NCI-H1092 treated with DMSO at 0.1 percent for 48 hours (cell line): ENCODE results near the gene CCNY.

ENCODE experiments used
- DNase-seq: peaks from one replicate; lab custom pipeline; 2025; lab: John Stamatoyannopoulos, UW

The CCNY gene

GRCh38 chr10:35426657-35427056 is 90.3 kb downstream of the CCNY start:
- no peak for DNase-seq

GRCh38 chr10:35427543-35427942 is 91.2 kb downstream of the CCNY start:
- no peak for DNase-seq

- no peak for DNase-seq
Observed at GRCh38 chr10:35428521-35428920, 92.2 kb downstream of the CCNY start.

- DNase-seq: no peak
Observed at GRCh38 chr10:35432781-35433338, 96.6 kb downstream of the CCNY start.

- peak; percentile 2 for DNase-seq
Observed at GRCh38 chr10:35433851-35434426, 97.6 kb downstream of the CCNY start.

GRCh38 chr10:35434533-35434932 is 98.2 kb downstream of the CCNY start:
- no peak for DNase-seq

GRCh38 chr10:35435824-35436223 is 99.5 kb downstream of the CCNY start:
- DNase-seq: no peak

- no peak for DNase-seq
Observed at GRCh38 chr10:35437829-35438228, 101.5 kb downstream of the CCNY start.

- no peak for DNase-seq
Observed at GRCh38 chr10:35438718-35439571, 102.6 kb downstream of the CCNY start.

GRCh38 chr10:35440016-35440415 is 103.7 kb downstream of the CCNY start:
- DNase-seq: no peak

- DNase-seq: no peak
Observed at GRCh38 chr10:35442028-35442427, 105.7 kb downstream of the CCNY start.

GRCh38 chr10:35442592-35442991 is 106.3 kb downstream of the CCNY start:
- no peak for DNase-seq

- DNase-seq: no peak
Observed at GRCh38 chr10:35443858-35444257, 107.5 kb downstream of the CCNY start.

GRCh38 chr10:35445150-35445884 is 109.0 kb downstream of the CCNY start:
- DNase-seq: no peak

- DNase-seq: no peak
Observed at GRCh38 chr10:35446439-35446838, 110.1 kb downstream of the CCNY start.

- no peak for DNase-seq
Observed at GRCh38 chr10:35447693-35448407, 111.5 kb downstream of the CCNY start.

GRCh38 chr10:35448687-35449662 is 112.7 kb downstream of the CCNY start:
- no peak for DNase-seq

- DNase-seq: no peak
Observed at GRCh38 chr10:35449944-35450343, 113.6 kb downstream of the CCNY start.

GRCh38 chr10:35451151-35452016 is 115.1 kb downstream of the CCNY start:
- no peak for DNase-seq

- no peak for DNase-seq
Observed at GRCh38 chr10:35452171-35452570, 115.9 kb downstream of the CCNY start.
